ENCODE results near the gene CLCN7. TPM values are rescaled to one million over a fixed set of nuclear protein-coding genes. Genes with fewer than 3 reads are reported as not detected.

The CLCN7 gene
- total RNA-seq, 1 donor from 2014 or later: 11.5 TPM

DNA sequence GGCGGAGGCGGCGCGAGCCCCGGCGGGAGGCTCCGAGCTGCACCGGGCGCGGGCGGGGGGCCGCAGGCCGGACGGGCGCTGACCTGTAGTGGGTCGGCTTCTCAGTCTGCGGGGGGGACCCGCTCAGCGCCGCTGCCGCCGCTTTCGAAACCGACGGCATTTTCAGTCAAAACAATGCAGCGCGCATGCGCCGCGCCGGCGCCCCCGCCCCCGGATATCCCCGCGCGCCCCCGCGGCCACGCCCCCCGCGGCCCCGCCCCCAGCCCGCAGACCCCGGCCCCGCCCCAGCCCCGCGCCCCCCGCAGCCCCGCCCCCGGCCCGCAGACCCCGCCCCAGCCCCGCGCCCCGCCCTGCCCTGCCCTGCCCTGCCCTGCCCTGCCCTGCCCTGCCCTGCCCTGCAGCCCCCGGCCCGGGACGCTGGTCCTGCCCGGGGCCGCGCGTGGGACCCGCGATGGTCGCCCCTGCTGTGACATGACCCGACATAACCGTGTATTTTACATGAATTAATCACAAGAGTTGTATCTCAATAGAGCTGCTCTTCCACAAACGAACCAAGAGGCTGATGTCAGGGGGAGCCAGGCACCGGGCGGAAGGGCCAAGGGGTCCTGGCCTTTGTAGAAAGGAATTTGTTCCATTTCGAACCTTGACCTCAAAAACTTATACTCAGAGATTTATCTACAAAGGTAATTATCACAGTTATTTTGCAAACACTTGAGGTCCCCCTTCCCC lies 60.1 kb downstream of the CLCN7 start, which contains the start of gene UNKL:
UNKL (minus strand) TSS at position 173 of the 729 bp plus-strand sequence; CDS start at position 160, 13 bp downstream.
- Mint-ChIP-seq H3K4me1 (peaks cover 8% of the 10 kb centered on the region), H3K36me3 (no peaks in the 10 kb centered on the region), H3K27ac (no peak within 1 kb of the TSS), H3K4me3 (peak within 1 kb of the TSS; percentile 91), H3K9me3 (no peaks in the 10 kb centered on the region), H3K27me3 (ENCODE audit: insufficient read depth, low read depth) (peaks cover 11% of the 10 kb centered on the region)
- H3K4me2 ChIP-seq: peak within 1 kb of the TSS; percentile 85
- H3K4me3 ChIP-seq: peak within 1 kb of the TSS; percentile 97
- H3K79me2 ChIP-seq (ENCODE audit: low read depth): peaks cover 32% of the 10 kb centered on the region
- H3K9ac ChIP-seq: peak within 1 kb of the TSS; percentile 55
- no peaks in the 10 kb centered on the region for H3K36me3 ChIP-seq
- H4K20me1 ChIP-seq (ENCODE audit: low read depth): peaks cover 14% of the 10 kb centered on the region
- H3K27me3 ChIP-seq: no peaks in the 10 kb centered on the region
- DNase-seq (ENCODE audit: low spot score): peak; percentile 91
- peaks cover 4% of the 10 kb centered on the region for H3K4me1 ChIP-seq
- H3F3A ChIP-seq (ENCODE audit: low read depth): peaks cover 23% of the 10 kb centered on the region
- H2AFZ ChIP-seq (replicated peaks): peak within 1 kb of the TSS; percentile 29
- TF ChIP-seq EZH2phosphoT487 (IDR thresholded peaks at IDR 0.05): no peak
- TF ChIP-seq, protein P1, sequence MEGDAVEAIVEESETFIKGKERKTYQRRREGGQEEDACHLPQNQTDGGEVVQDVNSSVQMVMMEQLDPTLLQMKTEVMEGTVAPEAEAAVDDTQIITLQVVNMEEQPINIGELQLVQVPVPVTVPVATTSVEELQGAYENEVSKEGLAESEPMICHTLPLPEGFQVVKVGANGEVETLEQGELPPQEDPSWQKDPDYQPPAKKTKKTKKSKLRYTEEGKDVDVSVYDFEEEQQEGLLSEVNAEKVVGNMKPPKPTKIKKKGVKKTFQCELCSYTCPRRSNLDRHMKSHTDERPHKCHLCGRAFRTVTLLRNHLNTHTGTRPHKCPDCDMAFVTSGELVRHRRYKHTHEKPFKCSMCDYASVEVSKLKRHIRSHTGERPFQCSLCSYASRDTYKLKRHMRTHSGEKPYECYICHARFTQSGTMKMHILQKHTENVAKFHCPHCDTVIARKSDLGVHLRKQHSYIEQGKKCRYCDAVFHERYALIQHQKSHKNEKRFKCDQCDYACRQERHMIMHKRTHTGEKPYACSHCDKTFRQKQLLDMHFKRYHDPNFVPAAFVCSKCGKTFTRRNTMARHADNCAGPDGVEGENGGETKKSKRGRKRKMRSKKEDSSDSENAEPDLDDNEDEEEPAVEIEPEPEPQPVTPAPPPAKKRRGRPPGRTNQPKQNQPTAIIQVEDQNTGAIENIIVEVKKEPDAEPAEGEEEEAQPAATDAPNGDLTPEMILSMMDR (IDR thresholded peaks at IDR 0.05): no peak
- no peaks in the 10 kb centered on the region for H3K9me3 ChIP-seq (ENCODE audit: low read depth)
- H3K27ac ChIP-seq: no peak within 1 kb of the TSS

DNA sequence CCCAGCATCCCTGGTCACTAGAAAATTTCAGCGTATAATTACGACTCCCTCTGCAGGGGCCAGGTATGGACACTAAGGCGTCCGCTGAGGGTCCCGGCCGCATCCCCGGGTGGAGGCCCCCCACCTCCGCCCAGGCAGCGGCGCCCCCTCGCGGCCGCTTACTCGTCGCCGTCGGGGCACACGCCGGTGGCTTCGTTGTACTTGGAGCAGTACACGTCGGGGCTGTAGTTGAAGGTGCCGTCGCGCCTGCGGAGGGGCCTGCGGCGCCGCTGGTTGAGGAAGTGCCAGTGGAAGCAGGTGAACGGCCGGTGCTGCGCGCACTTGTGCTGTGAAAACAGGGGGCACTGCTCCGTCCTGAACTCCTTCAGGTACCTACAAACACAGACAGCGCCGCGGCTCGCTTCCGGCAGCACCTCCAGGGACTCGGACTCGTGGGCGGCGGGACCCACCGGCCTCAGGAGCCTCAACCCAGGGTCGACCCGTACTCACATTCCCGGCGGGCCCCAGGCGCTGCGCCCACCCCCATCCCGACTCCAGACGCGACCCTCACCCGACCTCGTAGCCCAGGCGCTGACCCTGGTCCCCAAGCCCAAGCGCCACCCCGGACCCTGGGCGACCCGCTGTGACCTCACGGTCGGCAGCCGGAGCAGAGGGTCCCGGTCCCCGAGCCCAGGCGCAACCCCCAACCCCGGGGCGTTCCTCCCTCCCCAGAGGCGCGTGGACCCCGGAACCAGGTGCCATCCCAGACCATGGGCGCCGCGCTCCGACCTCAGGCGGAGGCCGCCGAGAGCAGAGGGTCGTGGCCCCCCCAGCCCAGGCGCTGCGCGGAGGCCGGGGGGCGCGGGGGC lies 60.9 kb downstream of the CLCN7 start:
- peaks cover 13% of the 10 kb centered on the region for H3K4me1 Mint-ChIP-seq
- DNase-seq (ENCODE audit: low spot score): peak; percentile 80
- Histone ChIP-seq H3K27me3 (no peaks in the 10 kb centered on the region), H3K4me3 (peak overlapping the region; percentile 97), H3K79me2 (ENCODE audit: low read depth) (peaks cover 32% of the 10 kb centered on the region), H3K4me1 (no peaks in the 10 kb centered on the region), H3K27ac (no peak overlapping the region), H3K36me3 (no peaks in the 10 kb centered on the region), H3F3A (ENCODE audit: low read depth) (peaks cover 30% of the 10 kb centered on the region), H2AFZ (replicated peaks) (peak overlapping the region; percentile 29), H3K4me2 (peak overlapping the region; percentile 85), H3K9ac (peak overlapping the region; percentile 55), H3K9me3 (ENCODE audit: low read depth) (no peaks in the 10 kb centered on the region), H4K20me1 (ENCODE audit: low read depth) (peaks cover 19% of the 10 kb centered on the region)
- no peaks in the 10 kb centered on the region for H3K36me3 Mint-ChIP-seq
- H3K27me3 Mint-ChIP-seq (ENCODE audit: insufficient read depth, low read depth): peaks cover 11% of the 10 kb centered on the region
- peak overlapping the region; percentile 88 for H3K4me3 Mint-ChIP-seq
- no peaks in the 10 kb centered on the region for H3K9me3 Mint-ChIP-seq
- peak; percentile 28 for TF ChIP-seq EZH2 (IDR thresholded peaks at IDR 0.05)
- no peak for TF ChIP-seq EZH2phosphoT487 (IDR thresholded peaks at IDR 0.05)
- TF ChIP-seq, protein P1 (IDR thresholded peaks at IDR 0.05): peak; percentile 73
- H3K27ac Mint-ChIP-seq: no peak overlapping the region

GRCh38 chr16:1412847-1413246 lies 62.0 kb downstream of the CLCN7 start:
- Histone ChIP-seq H3K4me1 (no peaks in the 10 kb centered on the region), H3K9ac (no peak overlapping the region), H4K20me1 (ENCODE audit: low read depth) (peaks cover 27% of the 10 kb centered on the region), H3K27ac (no peak overlapping the region), H3K79me2 (ENCODE audit: low read depth) (peaks cover 29% of the 10 kb centered on the region), H3K4me3 (no peak overlapping the region), H3F3A (ENCODE audit: low read depth) (peaks cover 35% of the 10 kb centered on the region), H3K36me3 (no peaks in the 10 kb centered on the region), H3K9me3 (ENCODE audit: low read depth) (no peaks in the 10 kb centered on the region), H2AFZ (replicated peaks) (no peak overlapping the region), H3K27me3 (no peaks in the 10 kb centered on the region), H3K4me2 (no peak overlapping the region)
- Mint-ChIP-seq H3K27ac (no peak overlapping the region), H3K27me3 (ENCODE audit: insufficient read depth, low read depth) (peaks cover 7% of the 10 kb centered on the region), H3K36me3 (no peaks in the 10 kb centered on the region), H3K4me3 (peak overlapping the region; percentile 74), H3K9me3 (no peaks in the 10 kb centered on the region), H3K4me1 (peaks cover 13% of the 10 kb centered on the region)
- no peak for DNase-seq (ENCODE audit: low spot score)
- TF ChIP-seq EZH2 (IDR thresholded peaks at IDR 0.05) (no peak), EZH2phosphoT487 (IDR thresholded peaks at IDR 0.05) (no peak)
- TF ChIP-seq, protein P1 (IDR thresholded peaks at IDR 0.05): no peak

All from neural progenitor cell (in vitro differentiated cells).